ENCODE data around the gene NCOA5. TPM values are rescaled to one million over a fixed set of nuclear protein-coding genes. Genes with fewer than 3 reads are reported as not detected.

NCOA5 gene
- polyA plus RNA-seq, 1 experiment = 19.0 TPM

GRCh38 chr20:46123482-46124245, 33.9 kb upstream of the NCOA5 start:
- TF ChIP-seq CTCF (IDR thresholded peaks at IDR 0.05; ENCODE audit: insufficient read depth, low read depth, low read length) = no peak
- no peak for DNase-seq (ENCODE audit: low read depth)
- Histone ChIP-seq H3K27me3 (ENCODE audit: control insufficient read depth, insufficient read depth, low read length) (no peaks in the 10 kb centered on the region), H3K4me3 (ENCODE audit: low read depth, low read length) (no peak overlapping the region), H3K36me3 (ENCODE audit: control insufficient read depth, insufficient read depth, low read length) (peaks cover 3% of the 10 kb centered on the region; the same call in 1 of the 2 replicates)
- ChIA-PET POLR2A (no interaction called here), CTCF (interaction anchor here (0.7 kb wide), 1 partner anchor 8 kb away, joined by 3 read pairs; no protein-coding TSS in a partner anchor)

- ChIA-PET CTCF (interaction anchor here (0.7 kb wide), 1 partner anchor 99 kb away, joined by 3 read pairs; no protein-coding TSS in a partner anchor), POLR2A (no interaction called here)
- Histone ChIP-seq H3K36me3 (ENCODE audit: control insufficient read depth, insufficient read depth, low read length) (peaks cover 3% of the 10 kb centered on the region; the same call in 1 of the 2 replicates), H3K27me3 (ENCODE audit: control insufficient read depth, insufficient read depth, low read length) (no peaks in the 10 kb centered on the region), H3K4me3 (ENCODE audit: low read depth, low read length) (no peak overlapping the region)
- no peak for DNase-seq (ENCODE audit: low read depth)
- no peak for TF ChIP-seq CTCF (IDR thresholded peaks at IDR 0.05; ENCODE audit: insufficient read depth, low read depth, low read length)
These were observed 33.0 kb upstream of the NCOA5 start for GRCh38 chr20:46122516-46123481.

- Histone ChIP-seq H3K36me3 (ENCODE audit: control insufficient read depth, insufficient read depth, low read length) (peaks cover 3% of the 10 kb centered on the region; the same call in 1 of the 2 replicates), H3K4me3 (ENCODE audit: low read depth, low read length) (no peak overlapping the region), H3K27me3 (ENCODE audit: control insufficient read depth, insufficient read depth, low read length) (no peaks in the 10 kb centered on the region)
- TF ChIP-seq CTCF (IDR thresholded peaks at IDR 0.05; ENCODE audit: insufficient read depth, low read depth, low read length) = no peak
- POLR2A ChIA-PET = no interaction called here
- no peak for DNase-seq (ENCODE audit: low read depth)
- CTCF ChIA-PET = no interaction called here
These were observed 32.3 kb upstream of the NCOA5 start for GRCh38 chr20:46122071-46122470.

- no peak for DNase-seq (ENCODE audit: low read depth)
- Histone ChIP-seq H3K4me3 (ENCODE audit: low read depth, low read length) (no peak overlapping the region), H3K36me3 (ENCODE audit: control insufficient read depth, insufficient read depth, low read length) (peaks cover 3% of the 10 kb centered on the region; the same call in 1 of the 2 replicates), H3K27me3 (ENCODE audit: control insufficient read depth, insufficient read depth, low read length) (no peaks in the 10 kb centered on the region)
- TF ChIP-seq CTCF (IDR thresholded peaks at IDR 0.05; ENCODE audit: insufficient read depth, low read depth, low read length) = no peak
- POLR2A ChIA-PET = no interaction called here
- CTCF ChIA-PET = interaction anchor here (1.3 kb wide), 1 partner anchor 227 kb away, joined by 4 read pairs; no protein-coding TSS in a partner anchor
These were observed 31.6 kb upstream of the NCOA5 start for GRCh38 chr20:46121184-46121930.

Measured in BJ (cell line).